CD14-positive monocyte (primary cell): ENCODE measurements around the gene FBL. TPM values are rescaled to one million over a fixed set of nuclear protein-coding genes. Genes with fewer than 3 reads are reported as not detected.

ENCODE experiments used
- DNase-seq, 3 donors: peaks; one replicate each; pipeline ENCODE4 v3.0.0-alpha.2; 2011 to 2022
- H2AFZ ChIP-seq: 2 replicates; pipeline ENCODE4 v1.6.0; 2012; ENCODE audit warnings: mild to moderate bottlenecking, low read depth, low read length, inconsistent platforms; ENCODE audit not compliant: insufficient read depth, poor library complexity, severe bottlenecking
- H3K27ac ChIP-seq, 2 donors: 1 replicate in 1 of 2; 2 replicates in 1 of 2; pipeline ENCODE4 v1.5.1; 2012 to 2013; ENCODE audit warnings: low read length in 2 of 2, control low read depth in 1 of 2, inconsistent platforms in 1 of 2, low read depth in 1 of 2, mild to moderate bottlenecking in 1 of 2
- H3K27me3 ChIP-seq, 2 donors: one replicate each; pipeline versions ENCODE4 v1.6.0 to v1.6.1; 2011 to 2013; ENCODE audit warnings: low read length in 2 of 2; ENCODE audit not compliant: control insufficient read depth in 2 of 2, insufficient read depth in 2 of 2
- H3K36me3 ChIP-seq, 2 donors: replicated peaks in 1 of 2; 1 replicate in 1 of 2; 2 replicates in 1 of 2; pipeline versions ENCODE4 v1.5.1 to v1.6.1; 2012 to 2013; ENCODE audit warnings: low read length in 2 of 2, control low read depth in 1 of 2, inconsistent platforms in 1 of 2, mild to moderate bottlenecking in 1 of 2; ENCODE audit not compliant: insufficient read depth in 2 of 2, control insufficient read depth in 1 of 2
- H3K4me1 ChIP-seq, 2 donors: 1 replicate in 1 of 2; 2 replicates in 1 of 2; pipeline versions ENCODE4 v1.5.1 to v1.6.1; 2012 to 2013; ENCODE audit warnings: low read length in 2 of 2, control low read depth in 1 of 2, inconsistent platforms in 1 of 2, mild to moderate bottlenecking in 1 of 2, moderate library complexity in 1 of 2; ENCODE audit not compliant: insufficient read depth in 2 of 2, control insufficient read depth in 1 of 2
- H3K4me2 ChIP-seq: replicated peaks from 2 replicates; pipeline ENCODE3; 2012; ENCODE audit warnings: low read length, moderate library complexity, mild to moderate bottlenecking; ENCODE audit not compliant: poor library complexity, severe bottlenecking; ENCODE audit errors: extremely low read depth
- H3K4me3 ChIP-seq, 3 experiments: fragments of 200-600 bp in 1 of 3; sonication (generic) in 1 of 3; replicated peaks in 1 of 3; 1 replicate in 2 of 3; 2 replicates in 1 of 3; pipeline ENCODE4 v1.5.1; 2011 to 2013; ENCODE audit warnings: low read length in 3 of 3, mild to moderate bottlenecking in 3 of 3, control low read depth in 2 of 3, low read depth in 2 of 3, inconsistent platforms in 1 of 3, moderate library complexity in 1 of 3
- H3K79me2 ChIP-seq: 2 replicates; pipeline ENCODE4 v1.6.0; 2012; ENCODE audit warnings: mild to moderate bottlenecking, control low read depth, inconsistent platforms, low read length, moderate library complexity; ENCODE audit not compliant: insufficient read depth
- H3K9ac ChIP-seq: 2 replicates; pipeline ENCODE4 v1.6.0; 2017; ENCODE audit warnings: low read length, mild to moderate bottlenecking; ENCODE audit not compliant: insufficient read depth, poor library complexity, severe bottlenecking
- H3K9me3 ChIP-seq, 2 donors: replicated peaks in 1 of 2; 1 replicate in 1 of 2; 2 replicates in 1 of 2; pipeline versions ENCODE4 v1.5.1 to v1.6.1; 2012 to 2013; ENCODE audit warnings: low read length in 2 of 2, control low read depth in 1 of 2; ENCODE audit not compliant: control insufficient read depth in 1 of 2, insufficient read depth in 1 of 2
- H4K20me1 ChIP-seq: 2 replicates; pipeline ENCODE4 v1.6.0; 2012; ENCODE audit warnings: mild to moderate bottlenecking, low read length, control low read depth, moderate library complexity; ENCODE audit not compliant: insufficient read depth
- H3K27ac Mint-ChIP-seq, 7 donors: one replicate each; pipeline ENCODE4 v1.8.0; 2020; ENCODE audit warnings: mild to moderate bottlenecking in 7 of 7, mixed read lengths in 7 of 7, moderate library complexity in 6 of 7, inconsistent platforms in 2 of 7
- H3K27me3 Mint-ChIP-seq, 3 donors: one replicate each; pipeline ENCODE4 v1.8.0; 2021 to 2022; ENCODE audit warnings: low read depth in 3 of 3, mild to moderate bottlenecking in 3 of 3, mixed read lengths in 3 of 3, moderate library complexity in 3 of 3, inconsistent platforms in 1 of 3
- H3K36me3 Mint-ChIP-seq, 2 donors: one replicate each; pipeline ENCODE4 v1.8.0; 2020; ENCODE audit warnings: mixed read lengths in 2 of 2, inconsistent platforms in 1 of 2, mild to moderate bottlenecking in 1 of 2
- H3K4me1 Mint-ChIP-seq: one replicate; pipeline ENCODE4 v1.8.0; 2020; ENCODE audit warnings: mild to moderate bottlenecking, mixed read lengths
- H3K4me3 Mint-ChIP-seq, 2 donors: one replicate each; pipeline ENCODE4 v1.8.0; 2020; ENCODE audit warnings: mild to moderate bottlenecking in 2 of 2, mixed read lengths in 2 of 2, moderate library complexity in 1 of 2
- H3K9me3 Mint-ChIP-seq, 7 donors: one replicate each; pipeline ENCODE4 v1.8.0; 2020 to 2022; ENCODE audit warnings: mixed read lengths in 7 of 7, mild to moderate bottlenecking in 6 of 7, moderate library complexity in 6 of 7, inconsistent platforms in 2 of 7
- WGBS: methylation state at CpG from one replicate; pipeline ENCODE4 v1.1.5; 2013; ENCODE audit warnings: missing lambda C conversion rate; ENCODE audit not compliant: insufficient coverage; 5-methylcytosine and 5-hydroxymethylcytosine counted together
- intact Hi-C, 2 donors: fragments of 100-400 bp; cut with micrococcal nuclease; formaldehyde crosslinking; loops; one replicate each; pipeline versions ENCODE4 v1.15.0 to v1.15.1; 2023
- polyA plus RNA-seq, 3 donors: library from polyadenylated mRNA; depleted of rRNA in 1 of 3; unstranded in 2 of 3; stranded (reverse) in 1 of 3; fragments of 300-500 nt in 2 of 3; fragments of >200 nt in 1 of 3; fragmentation: Illumina TruSeq in 2 of 3; gene quantifications; 1 replicate in 2 of 3; 2 replicates in 1 of 3; pipeline ENCODE4 v1.2.3, GENCODE V29; 2012 to 2021
- TF ChIP-seq, protein P1 (sequence below): fragments of 200-600 bp; IDR thresholded peaks from one replicate; pipeline ENCODE4 v1.8.0; 2022; ENCODE audit warnings: antibody characterized with exemption, mild to moderate bottlenecking

Gene FBL
- polyA plus RNA-seq, 3 donors, result 57.1 to 157 (median 60.3) TPM

DNA sequence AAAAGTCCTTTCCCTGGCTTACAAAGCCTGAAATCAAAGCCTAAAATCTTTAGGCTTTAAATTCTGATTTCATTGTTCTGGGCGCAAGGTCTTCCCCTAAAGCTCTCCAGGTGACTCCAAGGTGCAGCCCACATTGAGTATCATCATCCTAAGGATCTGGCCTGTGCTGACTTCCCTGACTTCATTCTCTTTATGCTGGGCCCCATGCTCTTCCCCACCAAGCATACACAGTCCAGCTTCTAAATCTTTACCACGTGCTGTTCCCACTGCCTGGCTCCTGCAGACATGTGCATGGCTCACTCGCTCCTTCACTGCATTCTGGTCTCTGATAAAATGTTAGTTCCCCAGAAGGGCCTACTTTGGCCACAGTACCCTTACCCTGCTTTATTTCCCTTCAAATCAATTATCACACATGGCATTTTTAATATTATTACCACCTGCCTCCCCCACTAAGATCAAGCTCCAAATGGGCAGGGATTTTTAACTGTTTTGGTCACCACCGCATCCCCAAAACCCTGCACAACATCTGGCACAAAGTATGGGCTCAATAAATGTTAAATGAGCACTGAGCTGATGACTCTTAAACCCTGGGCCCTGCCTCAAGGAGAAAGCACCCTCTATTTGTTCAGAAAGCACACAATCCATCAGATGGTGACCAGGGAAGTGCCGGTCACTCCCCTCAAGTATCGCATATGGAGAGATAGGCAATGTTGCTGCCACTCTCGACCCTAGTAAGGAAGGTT, 3.3 kb downstream of the FBL start:
- peaks cover 46% of the 10 kb centered on the region for H3K4me1 Mint-ChIP-seq
- Histone ChIP-seq H3K4me3 (no peak overlapping the region), H3K4me1 (peaks cover 28 to 39% of the 10 kb centered on the region in 2 donors)

DNA sequence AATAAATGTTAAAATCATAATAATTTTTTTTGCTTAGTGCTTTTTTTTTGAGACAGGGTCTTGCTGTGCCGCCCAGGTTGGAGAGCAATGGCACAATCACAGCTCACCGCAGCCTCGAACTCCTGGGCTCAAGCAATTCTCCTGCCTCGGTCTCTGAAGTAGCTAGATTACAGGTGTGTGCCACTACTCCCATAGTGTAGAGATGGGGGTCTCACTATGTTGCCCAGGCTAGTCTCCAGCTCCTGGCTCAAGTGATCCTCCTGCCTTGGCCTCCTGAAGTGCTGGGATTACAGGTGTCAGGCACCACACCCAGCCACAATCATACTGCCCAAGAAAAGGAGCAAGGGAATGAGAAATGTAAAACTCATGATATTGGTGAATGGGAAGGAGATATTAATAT, 5.1 kb downstream of the FBL start:
- intact Hi-C loops, result loop anchor here in 1 of 2 donors (5.0 kb wide), 1 partner anchor 49 kb away; no protein-coding TSS in a partner anchor
- peaks cover 38 to 43% of the 10 kb centered on the region in 2 donors for H3K36me3 Mint-ChIP-seq
- no peaks in the 10 kb centered on the region for H3K9me3 ChIP-seq
- no peak overlapping the region for H3K27ac ChIP-seq
- H3K9me3 Mint-ChIP-seq, result peaks cover 0 to 1% (median 0%) of the 10 kb centered on the region in 7 donors
- no peak overlapping the region for H3K27ac Mint-ChIP-seq
- WGBS, result no CpG with 5 or more reads among the region's 4 CpGs
- TF ChIP-seq, protein P1, sequence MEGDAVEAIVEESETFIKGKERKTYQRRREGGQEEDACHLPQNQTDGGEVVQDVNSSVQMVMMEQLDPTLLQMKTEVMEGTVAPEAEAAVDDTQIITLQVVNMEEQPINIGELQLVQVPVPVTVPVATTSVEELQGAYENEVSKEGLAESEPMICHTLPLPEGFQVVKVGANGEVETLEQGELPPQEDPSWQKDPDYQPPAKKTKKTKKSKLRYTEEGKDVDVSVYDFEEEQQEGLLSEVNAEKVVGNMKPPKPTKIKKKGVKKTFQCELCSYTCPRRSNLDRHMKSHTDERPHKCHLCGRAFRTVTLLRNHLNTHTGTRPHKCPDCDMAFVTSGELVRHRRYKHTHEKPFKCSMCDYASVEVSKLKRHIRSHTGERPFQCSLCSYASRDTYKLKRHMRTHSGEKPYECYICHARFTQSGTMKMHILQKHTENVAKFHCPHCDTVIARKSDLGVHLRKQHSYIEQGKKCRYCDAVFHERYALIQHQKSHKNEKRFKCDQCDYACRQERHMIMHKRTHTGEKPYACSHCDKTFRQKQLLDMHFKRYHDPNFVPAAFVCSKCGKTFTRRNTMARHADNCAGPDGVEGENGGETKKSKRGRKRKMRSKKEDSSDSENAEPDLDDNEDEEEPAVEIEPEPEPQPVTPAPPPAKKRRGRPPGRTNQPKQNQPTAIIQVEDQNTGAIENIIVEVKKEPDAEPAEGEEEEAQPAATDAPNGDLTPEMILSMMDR, result no peak
- H3K4me3 ChIP-seq, result no peak overlapping the region
- no peak overlapping the region for H3K9ac ChIP-seq
- no peaks in the 10 kb centered on the region for H3K27me3 ChIP-seq
- H3K36me3 ChIP-seq, result peaks cover 42 to 47% of the 10 kb centered on the region in 2 donors
- DNase-seq, result no peak
- no peak overlapping the region for H3K4me3 Mint-ChIP-seq
- peaks cover 13% of the 10 kb centered on the region for H4K20me1 ChIP-seq
- peaks cover 59% of the 10 kb centered on the region for H3K79me2 ChIP-seq
- no peak overlapping the region for H3K4me2 ChIP-seq
- peaks cover 19 to 25% of the 10 kb centered on the region in 2 donors for H3K4me1 ChIP-seq
- no peaks in the 10 kb centered on the region for H3K27me3 Mint-ChIP-seq
- peaks cover 35% of the 10 kb centered on the region for H3K4me1 Mint-ChIP-seq
- H2AFZ ChIP-seq, result no peak overlapping the region

More for the DNA sequence above, 3.3 kb downstream of the FBL start:
- WGBS, result 81% methylated on average over 5 of the region's 7 CpGs
- TF ChIP-seq, protein P1, result no peak
- Histone ChIP-seq H3K36me3 (peaks cover 25 to 28% of the 10 kb centered on the region in 2 donors), H3K9ac (no peak overlapping the region), H3K79me2 (peaks cover 60% of the 10 kb centered on the region), H3K9me3 (no peaks in the 10 kb centered on the region), H3K4me2 (no peak overlapping the region), H2AFZ (no peak overlapping the region), H3K27me3 (no peaks in the 10 kb centered on the region), H3K27ac (peak overlapping the region in 1 of 2 donors; percentile 44), H4K20me1 (peaks cover 13% of the 10 kb centered on the region)
- no peak for DNase-seq
- intact Hi-C loops, result loop anchor here in 1 of 2 donors (5.0 kb wide), 1 partner anchor 51 kb away; no protein-coding TSS in a partner anchor
- H3K36me3 Mint-ChIP-seq, result peaks cover 21 to 25% of the 10 kb centered on the region in 2 donors
- H3K27ac Mint-ChIP-seq, result peak overlapping the region in 4 of 7 donors; percentile 15 to 74 (median 27)
- H3K27me3 Mint-ChIP-seq, result no peaks in the 10 kb centered on the region
- H3K9me3 Mint-ChIP-seq, result peaks cover 0 to 1% (median 0%) of the 10 kb centered on the region in 7 donors
- H3K4me3 Mint-ChIP-seq, result no peak overlapping the region
